ENCODE measurements around the gene MYCBPAP.

Gene MYCBPAP

DNA sequence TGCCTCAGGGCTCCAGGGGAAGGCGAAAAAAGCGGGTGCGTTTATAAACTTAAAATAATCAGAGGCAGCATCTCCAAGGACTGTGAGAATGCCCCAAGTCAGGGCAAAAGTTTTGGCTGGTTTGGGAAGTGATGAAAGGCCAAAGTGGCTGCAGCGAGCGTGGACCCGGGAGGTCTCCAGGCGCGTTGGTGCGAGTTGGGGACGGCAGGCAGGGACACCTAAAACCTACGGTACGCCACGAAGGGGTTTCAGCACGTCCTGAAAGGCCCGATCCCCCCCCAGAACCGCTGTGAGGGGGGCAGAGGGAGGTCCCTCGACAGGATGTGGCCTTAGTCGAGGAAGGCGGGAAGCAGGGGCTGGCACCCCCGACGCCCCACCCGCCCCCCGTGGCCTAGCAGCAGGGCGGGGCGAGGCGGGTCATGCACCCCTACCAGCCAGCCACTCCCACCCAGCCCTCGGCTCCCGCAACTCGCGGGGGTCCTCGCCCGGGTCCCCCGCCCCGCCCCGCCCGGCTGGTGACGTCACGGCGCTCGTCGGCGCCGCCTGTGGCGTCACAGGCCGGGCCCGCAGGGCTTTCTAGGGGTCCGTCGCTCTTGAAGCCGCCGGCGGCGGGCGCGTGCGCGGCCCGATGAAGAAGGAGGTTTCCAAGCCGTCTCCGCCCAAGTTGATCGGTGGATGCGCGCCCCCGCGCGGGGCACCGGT is at the start of gene MYCBPAP:
Gene MYCBPAP (plus strand): TSS at position 569 of the 702 bp plus-strand sequence. CDS start 236 bp downstream, outside the sequence.
- H3K4me3 ChIP-seq (ENCODE audit: control insufficient read depth, low read depth, low read length), result peak within 1 kb of the TSS; percentile 55
- TF ChIP-seq, protein P1, sequence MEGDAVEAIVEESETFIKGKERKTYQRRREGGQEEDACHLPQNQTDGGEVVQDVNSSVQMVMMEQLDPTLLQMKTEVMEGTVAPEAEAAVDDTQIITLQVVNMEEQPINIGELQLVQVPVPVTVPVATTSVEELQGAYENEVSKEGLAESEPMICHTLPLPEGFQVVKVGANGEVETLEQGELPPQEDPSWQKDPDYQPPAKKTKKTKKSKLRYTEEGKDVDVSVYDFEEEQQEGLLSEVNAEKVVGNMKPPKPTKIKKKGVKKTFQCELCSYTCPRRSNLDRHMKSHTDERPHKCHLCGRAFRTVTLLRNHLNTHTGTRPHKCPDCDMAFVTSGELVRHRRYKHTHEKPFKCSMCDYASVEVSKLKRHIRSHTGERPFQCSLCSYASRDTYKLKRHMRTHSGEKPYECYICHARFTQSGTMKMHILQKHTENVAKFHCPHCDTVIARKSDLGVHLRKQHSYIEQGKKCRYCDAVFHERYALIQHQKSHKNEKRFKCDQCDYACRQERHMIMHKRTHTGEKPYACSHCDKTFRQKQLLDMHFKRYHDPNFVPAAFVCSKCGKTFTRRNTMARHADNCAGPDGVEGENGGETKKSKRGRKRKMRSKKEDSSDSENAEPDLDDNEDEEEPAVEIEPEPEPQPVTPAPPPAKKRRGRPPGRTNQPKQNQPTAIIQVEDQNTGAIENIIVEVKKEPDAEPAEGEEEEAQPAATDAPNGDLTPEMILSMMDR (IDR thresholded peaks at IDR 0.05; ENCODE audit: control insufficient read depth, insufficient read depth, low read depth, low read length, missing control alignments), result no peak
- no peak for DNase-seq (ENCODE audit: low read depth)

DNA sequence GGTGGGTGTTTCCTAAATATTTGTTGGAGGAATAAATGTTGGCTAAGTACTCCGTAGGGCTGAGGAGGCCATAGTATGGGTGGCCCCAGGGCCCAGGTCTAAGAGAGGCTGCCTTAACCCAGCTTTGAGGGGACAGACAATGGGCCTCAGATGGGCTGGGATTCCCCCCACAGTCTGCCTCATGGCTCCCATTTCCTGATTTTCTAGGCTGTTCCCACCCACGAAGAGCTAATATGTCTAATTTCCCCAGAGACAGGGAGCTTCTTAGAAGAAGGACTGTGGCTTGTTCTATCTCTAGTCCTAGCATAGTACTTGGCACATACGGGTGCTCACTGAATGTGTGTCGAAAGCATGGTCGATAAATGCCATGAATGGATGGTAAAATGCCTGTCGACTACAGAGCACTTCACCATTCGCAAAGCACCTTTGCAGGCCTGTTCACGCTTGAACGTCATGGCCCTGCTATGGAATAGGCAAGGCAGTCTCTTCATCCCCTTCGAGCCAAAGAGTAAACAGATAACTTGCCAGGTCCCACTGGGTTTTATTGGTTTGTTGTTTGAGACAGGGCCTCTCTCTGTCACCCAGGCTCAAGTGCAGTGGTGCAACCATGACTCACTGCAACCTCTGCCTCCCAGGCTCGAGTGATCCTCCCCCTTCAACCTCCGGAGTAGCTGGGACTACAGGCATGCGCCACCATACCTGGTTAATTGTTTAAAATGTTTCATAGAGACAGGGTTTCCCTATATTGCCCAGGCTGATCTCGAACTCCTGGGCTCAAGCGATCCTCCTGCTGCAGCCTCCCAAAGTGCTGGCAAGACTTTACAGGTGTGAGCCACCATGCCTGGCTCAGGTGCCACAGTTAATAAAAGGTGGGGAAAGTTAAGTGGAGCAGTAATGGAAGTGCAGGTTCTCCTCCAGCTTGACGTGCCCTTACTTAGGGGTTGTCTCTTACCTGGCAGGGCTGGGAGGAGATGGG is 49.2 kb upstream of the MYCBPAP start:
- no peak overlapping the region for H3K4me3 ChIP-seq (ENCODE audit: control insufficient read depth, low read depth, low read length)
- DNase-seq (ENCODE audit: low read depth), result no peak
- TF ChIP-seq, protein P1 (IDR thresholded peaks at IDR 0.05; ENCODE audit: control insufficient read depth, insufficient read depth, low read depth, low read length, missing control alignments), result no peak

- no peak for DNase-seq (ENCODE audit: low read depth)
- H3K4me3 ChIP-seq (ENCODE audit: control insufficient read depth, low read depth, low read length), result no peak overlapping the region
- TF ChIP-seq, protein P1 (IDR thresholded peaks at IDR 0.05; ENCODE audit: control insufficient read depth, insufficient read depth, low read depth, low read length, missing control alignments), result no peak
Measured at GRCh38 chr17:50459756-50460155, 48.5 kb upstream of the MYCBPAP start.

GRCh38 chr17:50460831-50461526 is 47.3 kb upstream of the MYCBPAP start:
- no peak overlapping the region for H3K4me3 ChIP-seq (ENCODE audit: control insufficient read depth, low read depth, low read length)
- no peak for DNase-seq (ENCODE audit: low read depth)
- TF ChIP-seq, protein P1 (IDR thresholded peaks at IDR 0.05; ENCODE audit: control insufficient read depth, insufficient read depth, low read depth, low read length, missing control alignments), result no peak

DNA sequence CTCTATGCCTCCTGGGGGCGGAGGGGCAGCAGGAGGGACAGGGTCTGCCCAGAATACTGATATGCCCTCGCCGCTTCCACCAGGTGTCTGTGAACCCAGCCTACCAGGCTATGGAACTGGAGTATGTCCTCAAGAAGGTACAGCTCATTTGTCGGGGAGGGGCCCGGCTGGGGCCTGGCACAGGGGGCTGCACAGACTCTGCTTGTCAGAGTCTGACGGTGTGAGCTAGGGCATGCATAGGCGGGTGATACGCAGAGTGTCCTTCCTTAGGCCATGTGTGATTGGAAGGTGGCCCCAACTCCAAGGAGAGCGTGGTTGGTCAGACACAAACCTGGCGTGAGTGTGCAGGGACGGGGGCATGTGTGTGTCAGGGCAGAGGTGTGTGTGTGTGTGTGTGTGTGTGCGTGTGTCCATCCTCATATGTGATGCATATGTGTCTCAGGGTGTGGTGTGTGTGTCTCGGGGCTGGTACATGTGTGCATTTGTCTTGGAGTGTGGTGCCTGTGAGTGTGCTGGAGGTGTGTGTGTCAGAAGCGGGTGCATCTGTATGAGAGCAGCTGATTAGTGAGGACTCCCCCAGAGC is 46.6 kb upstream of the MYCBPAP start:
- no peak for DNase-seq (ENCODE audit: low read depth)
- H3K4me3 ChIP-seq (ENCODE audit: control insufficient read depth, low read depth, low read length), result no peak overlapping the region
- TF ChIP-seq, protein P1 (IDR thresholded peaks at IDR 0.05; ENCODE audit: control insufficient read depth, insufficient read depth, low read depth, low read length, missing control alignments), result no peak

DNA sequence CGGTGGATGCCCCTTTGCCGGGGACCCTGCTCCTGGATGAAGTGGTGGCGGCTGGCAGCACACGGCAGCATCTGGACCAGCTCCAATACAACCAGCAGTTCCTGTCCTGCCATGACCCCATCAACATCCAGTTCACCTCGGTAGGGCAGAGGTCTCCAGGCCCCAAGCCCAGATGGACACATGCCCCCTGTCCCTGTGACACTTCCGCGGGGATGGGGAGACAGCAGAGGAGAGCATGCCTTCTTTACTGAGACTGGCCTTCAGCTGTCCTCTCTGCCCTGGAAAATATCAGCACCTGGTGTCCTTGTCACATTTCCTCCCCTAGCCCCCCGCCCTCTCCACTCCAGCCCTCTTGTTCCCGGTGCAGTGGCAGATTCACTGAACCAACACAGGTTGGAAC is 45.8 kb upstream of the MYCBPAP start:
- no peak overlapping the region for H3K4me3 ChIP-seq (ENCODE audit: control insufficient read depth, low read depth, low read length)
- TF ChIP-seq, protein P1 (IDR thresholded peaks at IDR 0.05; ENCODE audit: control insufficient read depth, insufficient read depth, low read depth, low read length, missing control alignments), result no peak
- DNase-seq (ENCODE audit: low read depth), result no peak

Data from AG09309 (cell line).